ENCODE data around the gene AVP. TPM values are rescaled to one million over a fixed set of nuclear protein-coding genes. Genes with fewer than 3 reads are reported as not detected.

The AVP gene
- total RNA-seq, 1 donor from 2014 or later: not detected

GRCh38 chr20:3102575-3103368, 18.2 kb upstream of the AVP start:
- DNase-seq: no peak
- Histone ChIP-seq H3K4me3 (no peak overlapping the region), H3K9me3 (no peaks in the 10 kb centered on the region), H3K4me1 (no peaks in the 10 kb centered on the region), H3K27me3 (ENCODE audit: low read depth) (no peaks in the 10 kb centered on the region), H3K27ac (no peak overlapping the region), H3K36me3 (peaks cover 8% of the 10 kb centered on the region)
- no peak for ATAC-seq
- intact Hi-C loops (cut with DNase I): no loop called here
- TF ChIP-seq CTCF (IDR thresholded peaks at IDR 0.05): no peak

- no peaks in the 10 kb centered on the region for H3K9me3 ChIP-seq
- peak in 1 of 2 donors; percentile 45 for ATAC-seq
- H3K27me3 ChIP-seq (ENCODE audit: low read depth): no peaks in the 10 kb centered on the region
- H3K36me3 ChIP-seq: peaks cover 6% of the 10 kb centered on the region
- no peak overlapping the region for H3K4me3 ChIP-seq
- intact Hi-C loops (cut with DNase I): no loop called here
- no peak overlapping the region for H3K27ac ChIP-seq
- no peaks in the 10 kb centered on the region for H3K4me1 ChIP-seq
- no peak for TF ChIP-seq CTCF (IDR thresholded peaks at IDR 0.05)
- DNase-seq: no peak
Observed at GRCh38 chr20:3101737-3102574, 17.4 kb upstream of the AVP start.

- Histone ChIP-seq H3K27ac (no peak overlapping the region), H3K9me3 (no peaks in the 10 kb centered on the region), H3K4me3 (no peak overlapping the region), H3K36me3 (no peaks in the 10 kb centered on the region), H3K27me3 (ENCODE audit: low read depth) (no peaks in the 10 kb centered on the region), H3K4me1 (no peaks in the 10 kb centered on the region)
- no peak for DNase-seq
- no peak for ATAC-seq
- intact Hi-C loops (cut with DNase I): no loop called here
- no peak for TF ChIP-seq CTCF (IDR thresholded peaks at IDR 0.05)
Observed at GRCh38 chr20:3101251-3101650, 16.7 kb upstream of the AVP start.

- Histone ChIP-seq H3K36me3 (no peaks in the 10 kb centered on the region), H3K27ac (no peak overlapping the region), H3K4me3 (no peak overlapping the region), H3K27me3 (ENCODE audit: low read depth) (no peaks in the 10 kb centered on the region), H3K9me3 (no peaks in the 10 kb centered on the region), H3K4me1 (no peaks in the 10 kb centered on the region)
- DNase-seq: no peak
- no peak for ATAC-seq
- intact Hi-C loops (cut with DNase I): no loop called here
- no peak for TF ChIP-seq CTCF (IDR thresholded peaks at IDR 0.05)
Observed at GRCh38 chr20:3100480-3100879, 16.0 kb upstream of the AVP start.

GRCh38 chr20:3094848-3095629, 10.5 kb upstream of the AVP start:
- peaks cover 46% of the 10 kb centered on the region for H3K27me3 ChIP-seq (ENCODE audit: low read depth)
- H3K27ac ChIP-seq: no peak overlapping the region
- no peaks in the 10 kb centered on the region for H3K36me3 ChIP-seq
- no peak for TF ChIP-seq CTCF (IDR thresholded peaks at IDR 0.05)
- H3K4me1 ChIP-seq: no peaks in the 10 kb centered on the region
- no peaks in the 10 kb centered on the region for H3K9me3 ChIP-seq
- DNase-seq: no peak
- H3K4me3 ChIP-seq: no peak overlapping the region
- ATAC-seq: peak in 1 of 2 donors; percentile 17
- intact Hi-C loops (cut with DNase I): no loop called here
